DND-41 (cell line): ENCODE data around the gene MATN1.

Experiments
- ATAC-seq: fragments of 200-7000 bp; cut with Tn5 transposase; 3 replicates; pipeline ENCODE4 v1.9.1; 2021; ENCODE audit warnings: low read depth; ENCODE audit not compliant: insufficient read depth
- DNase-seq: peaks from one replicate; pipeline ENCODE4 v3.0.0-alpha.2; 2020
- H2AFZ ChIP-seq: 2 replicates; pipeline ENCODE4 v1.6.0; 2012; ENCODE audit warnings: low read depth, low read length
- H3K27ac ChIP-seq: 2 replicates; pipeline ENCODE4 v1.5.1; 2012; ENCODE audit warnings: low read length, inconsistent platforms
- H3K27me3 ChIP-seq: fragments of 200-600 bp; sonication (generic); 2 replicates; pipeline ENCODE4 v1.6.0; 2012; ENCODE audit warnings: low read length, mild to moderate bottlenecking, inconsistent platforms; ENCODE audit not compliant: insufficient read depth, poor library complexity
- H3K36me3 ChIP-seq: 2 replicates; pipeline ENCODE4 v1.5.1; 2012; ENCODE audit warnings: low read length, inconsistent platforms; ENCODE audit not compliant: insufficient read depth
- H3K4me1 ChIP-seq: 2 replicates; pipeline ENCODE4 v1.5.1; 2012; ENCODE audit warnings: mild to moderate bottlenecking, low read length; ENCODE audit not compliant: insufficient read depth
- H3K4me2 ChIP-seq: 2 replicates; pipeline ENCODE4 v1.6.0; 2012; ENCODE audit warnings: mild to moderate bottlenecking, moderate library complexity, low read length, inconsistent platforms; ENCODE audit not compliant: insufficient read depth
- H3K4me3 ChIP-seq, 2 experiments: fragments of 200-600 bp in 1 of 2; shearing (Covaris generic) in 1 of 2; 2 replicates each; pipeline ENCODE4 v1.5.1; 2012 to 2016; ENCODE audit warnings: inconsistent platforms in 2 of 2, low read length in 2 of 2, mild to moderate bottlenecking in 2 of 2, low read depth in 1 of 2, moderate library complexity in 1 of 2
- H3K79me2 ChIP-seq: 2 replicates; pipeline ENCODE4 v1.6.0; 2012; ENCODE audit warnings: low read length, inconsistent platforms; ENCODE audit not compliant: insufficient read depth
- H3K9ac ChIP-seq: 2 replicates; pipeline ENCODE4 v1.6.0; 2012; ENCODE audit warnings: low read depth, mild to moderate bottlenecking, inconsistent platforms, low read length, moderate library complexity
- H3K9me3 ChIP-seq: 2 replicates; pipeline ENCODE4 v1.5.1; 2012; ENCODE audit warnings: low read length, moderate library complexity, mild to moderate bottlenecking, inconsistent platforms; ENCODE audit not compliant: insufficient read depth, severe bottlenecking
- H4K20me1 ChIP-seq: 2 replicates; pipeline ENCODE4 v1.6.0; 2012; ENCODE audit warnings: low read length; ENCODE audit not compliant: insufficient read depth
- EZH2 ChIP-seq: IDR thresholded peaks from 3 replicates; pipeline ENCODE4 v1.6.1; 2012; ENCODE audit warnings: borderline replicate concordance, low read depth, mild to moderate bottlenecking, moderate library complexity, low read length, inconsistent platforms; ENCODE audit not compliant: severe bottlenecking
- TF ChIP-seq, protein P1 (sequence below): IDR thresholded peaks from 2 replicates; pipeline ENCODE4 v1.5.1; 2012; ENCODE audit warnings: borderline replicate concordance, low read length, moderate library complexity, mild to moderate bottlenecking; ENCODE audit not compliant: poor library complexity, severe bottlenecking; ENCODE audit errors: extremely low read depth

The MATN1 gene, protein sequence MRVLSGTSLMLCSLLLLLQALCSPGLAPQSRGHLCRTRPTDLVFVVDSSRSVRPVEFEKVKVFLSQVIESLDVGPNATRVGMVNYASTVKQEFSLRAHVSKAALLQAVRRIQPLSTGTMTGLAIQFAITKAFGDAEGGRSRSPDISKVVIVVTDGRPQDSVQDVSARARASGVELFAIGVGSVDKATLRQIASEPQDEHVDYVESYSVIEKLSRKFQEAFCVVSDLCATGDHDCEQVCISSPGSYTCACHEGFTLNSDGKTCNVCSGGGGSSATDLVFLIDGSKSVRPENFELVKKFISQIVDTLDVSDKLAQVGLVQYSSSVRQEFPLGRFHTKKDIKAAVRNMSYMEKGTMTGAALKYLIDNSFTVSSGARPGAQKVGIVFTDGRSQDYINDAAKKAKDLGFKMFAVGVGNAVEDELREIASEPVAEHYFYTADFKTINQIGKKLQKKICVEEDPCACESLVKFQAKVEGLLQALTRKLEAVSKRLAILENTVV

DNA sequence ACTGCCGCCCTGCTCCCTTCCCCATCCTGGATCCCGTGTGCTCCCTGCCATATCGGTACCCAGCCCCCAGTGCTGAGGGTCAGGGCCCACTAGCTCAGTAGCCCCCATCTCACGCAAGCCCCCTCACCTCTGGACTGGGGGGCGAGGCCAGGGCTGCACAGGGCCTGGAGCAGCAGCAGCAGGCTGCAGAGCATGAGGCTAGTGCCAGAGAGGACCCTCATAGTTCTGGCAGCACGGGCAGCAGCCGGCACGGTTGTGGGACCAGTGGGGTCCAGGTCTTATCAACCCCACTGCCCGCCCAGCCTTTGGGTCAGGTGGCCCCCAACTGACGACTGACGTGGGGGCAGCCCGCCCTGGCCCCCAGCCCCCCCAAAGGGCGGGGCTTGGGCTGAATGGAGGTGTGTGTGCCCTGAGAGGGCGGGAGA, at the start of gene MATN1:
MATN1 (minus strand) TSS at position 255 of the 425 bp plus-strand sequence; CDS start at position 221, 34 bp downstream.
- Histone ChIP-seq H3K27ac (no peak within 1 kb of the TSS), H3K79me2 (no peaks in the 10 kb centered on the region), H4K20me1 (peaks cover 7% of the 10 kb centered on the region; the same call in 1 of the 2 replicates), H3K4me3 (no peak within 1 kb of the TSS), H3K9ac (no peak within 1 kb of the TSS), H3K9me3 (no peaks in the 10 kb centered on the region), H3K27me3 (no peaks in the 10 kb centered on the region), H2AFZ (no peak within 1 kb of the TSS), H3K4me2 (no peak within 1 kb of the TSS), H3K36me3 (no peaks in the 10 kb centered on the region), H3K4me1 (peaks cover 12% of the 10 kb centered on the region)
- no peak for ATAC-seq
- no peak for DNase-seq
- TF ChIP-seq EZH2, result no peak
- TF ChIP-seq, protein P1, sequence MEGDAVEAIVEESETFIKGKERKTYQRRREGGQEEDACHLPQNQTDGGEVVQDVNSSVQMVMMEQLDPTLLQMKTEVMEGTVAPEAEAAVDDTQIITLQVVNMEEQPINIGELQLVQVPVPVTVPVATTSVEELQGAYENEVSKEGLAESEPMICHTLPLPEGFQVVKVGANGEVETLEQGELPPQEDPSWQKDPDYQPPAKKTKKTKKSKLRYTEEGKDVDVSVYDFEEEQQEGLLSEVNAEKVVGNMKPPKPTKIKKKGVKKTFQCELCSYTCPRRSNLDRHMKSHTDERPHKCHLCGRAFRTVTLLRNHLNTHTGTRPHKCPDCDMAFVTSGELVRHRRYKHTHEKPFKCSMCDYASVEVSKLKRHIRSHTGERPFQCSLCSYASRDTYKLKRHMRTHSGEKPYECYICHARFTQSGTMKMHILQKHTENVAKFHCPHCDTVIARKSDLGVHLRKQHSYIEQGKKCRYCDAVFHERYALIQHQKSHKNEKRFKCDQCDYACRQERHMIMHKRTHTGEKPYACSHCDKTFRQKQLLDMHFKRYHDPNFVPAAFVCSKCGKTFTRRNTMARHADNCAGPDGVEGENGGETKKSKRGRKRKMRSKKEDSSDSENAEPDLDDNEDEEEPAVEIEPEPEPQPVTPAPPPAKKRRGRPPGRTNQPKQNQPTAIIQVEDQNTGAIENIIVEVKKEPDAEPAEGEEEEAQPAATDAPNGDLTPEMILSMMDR, result no peak

DNA sequence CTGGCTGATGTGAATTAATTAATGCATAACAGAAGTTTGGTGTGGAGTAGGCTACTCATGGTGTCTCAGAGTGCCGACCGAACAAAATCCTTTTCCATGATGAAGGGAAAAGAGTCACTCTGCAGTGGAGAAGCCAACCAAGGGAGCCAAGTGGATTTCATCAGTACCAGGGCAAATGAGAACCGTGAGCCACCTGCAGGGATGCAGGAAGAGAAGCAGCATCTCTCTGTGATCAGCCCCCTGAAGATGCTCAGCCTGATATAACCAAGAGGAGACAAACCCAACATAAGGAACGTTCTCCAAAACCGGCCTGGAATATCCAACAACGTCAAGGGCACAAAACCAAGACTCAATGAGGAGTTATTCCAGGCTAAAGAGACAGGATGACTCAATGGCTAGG, 47.6 kb upstream of the MATN1 start:
- H3K36me3 ChIP-seq, result no peaks in the 10 kb centered on the region
- no peak for ATAC-seq
- H3K4me3 ChIP-seq, result no peak overlapping the region
- no peaks in the 10 kb centered on the region for H3K79me2 ChIP-seq
- H3K9ac ChIP-seq, result no peak overlapping the region
- no peaks in the 10 kb centered on the region for H3K27me3 ChIP-seq
- H3K4me1 ChIP-seq, result no peaks in the 10 kb centered on the region
- H4K20me1 ChIP-seq, result no peaks in the 10 kb centered on the region
- H3K27ac ChIP-seq, result no peak overlapping the region
- no peaks in the 10 kb centered on the region for H3K9me3 ChIP-seq
- no peak for DNase-seq
- no peak overlapping the region for H3K4me2 ChIP-seq
- no peak for TF ChIP-seq EZH2
- TF ChIP-seq, protein P1, result no peak
- no peak overlapping the region for H2AFZ ChIP-seq

DNA sequence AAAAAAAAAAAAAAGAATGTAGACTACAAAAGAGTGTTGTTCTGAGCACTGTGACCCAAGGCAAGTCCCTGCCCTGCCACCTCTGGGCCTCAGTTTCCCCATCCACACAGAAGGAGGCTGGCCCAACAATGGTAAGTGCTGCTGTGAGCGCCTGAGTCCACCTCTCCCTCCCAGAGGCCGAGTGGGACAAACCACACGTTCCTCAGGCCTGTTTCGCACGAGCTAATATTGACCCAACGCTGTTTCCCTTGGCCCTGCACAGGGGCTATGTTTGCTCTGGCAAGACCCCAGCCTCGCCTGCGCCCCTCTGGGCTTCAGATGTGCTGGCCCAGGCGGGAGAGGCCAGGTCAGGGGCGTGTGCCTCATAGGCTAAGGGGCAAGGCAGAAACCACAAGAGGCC, 46.8 kb upstream of the MATN1 start:
- Histone ChIP-seq H3K9ac (no peak overlapping the region), H3K9me3 (no peaks in the 10 kb centered on the region), H3K4me3 (no peak overlapping the region), H3K79me2 (no peaks in the 10 kb centered on the region), H3K27me3 (no peaks in the 10 kb centered on the region), H4K20me1 (no peaks in the 10 kb centered on the region), H3K4me1 (no peaks in the 10 kb centered on the region), H3K36me3 (no peaks in the 10 kb centered on the region), H2AFZ (no peak overlapping the region), H3K27ac (no peak overlapping the region), H3K4me2 (no peak overlapping the region)
- TF ChIP-seq EZH2, result no peak
- TF ChIP-seq, protein P1, result no peak
- ATAC-seq (no peak), DNase-seq (no peak)
